HG03066 (cell line): ENCODE data around the gene PRKCD.

ENCODE experiments used
- ATAC-seq: cut with Tn5 transposase; IDR thresholded peaks from one replicate; pipeline ENCODE4 v1.9.1; 2021; ENCODE audit warnings: low read depth; ENCODE audit not compliant: unreplicated experiment

PRKCD gene

DNA sequence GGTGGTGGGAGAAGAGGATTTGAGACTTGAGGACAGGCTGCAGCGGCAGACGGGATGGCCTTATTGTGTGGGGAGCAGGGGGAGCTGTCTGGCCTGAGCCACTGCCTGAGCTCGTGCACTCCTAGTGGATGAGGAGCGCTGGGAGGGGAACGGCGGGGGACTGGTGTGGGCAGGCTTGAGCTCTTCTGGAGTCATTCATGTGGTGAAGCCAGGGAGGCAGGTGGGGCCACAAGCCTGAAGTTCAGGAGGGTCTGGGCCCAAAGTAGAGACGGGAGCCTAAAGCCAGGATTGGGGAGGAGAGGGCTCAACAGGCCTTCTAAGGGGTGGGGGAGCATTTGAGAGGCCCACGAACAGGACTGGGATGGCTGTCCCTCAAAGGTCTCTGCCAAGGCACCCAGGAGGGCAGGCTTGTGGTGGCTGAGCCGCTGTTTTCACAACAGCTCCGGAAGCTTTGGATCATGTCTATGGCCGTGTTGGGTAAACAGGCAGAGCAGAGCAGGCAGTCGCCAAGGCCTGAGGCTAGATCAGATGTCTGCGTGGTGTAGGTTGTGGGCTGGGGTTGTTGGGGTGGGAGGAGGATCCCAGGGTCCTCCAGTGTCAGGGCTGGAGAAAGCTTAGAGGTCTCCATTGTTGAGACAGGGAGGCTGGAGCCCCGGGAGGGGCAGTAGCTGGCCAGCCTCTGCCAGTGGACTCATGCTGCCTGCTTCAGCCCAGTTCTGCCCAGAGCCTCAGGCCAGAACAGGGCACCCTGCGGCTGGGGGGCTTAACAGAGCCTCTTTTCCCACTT lies 8.2 kb downstream of the PRKCD start:
- no peak for ATAC-seq

DNA sequence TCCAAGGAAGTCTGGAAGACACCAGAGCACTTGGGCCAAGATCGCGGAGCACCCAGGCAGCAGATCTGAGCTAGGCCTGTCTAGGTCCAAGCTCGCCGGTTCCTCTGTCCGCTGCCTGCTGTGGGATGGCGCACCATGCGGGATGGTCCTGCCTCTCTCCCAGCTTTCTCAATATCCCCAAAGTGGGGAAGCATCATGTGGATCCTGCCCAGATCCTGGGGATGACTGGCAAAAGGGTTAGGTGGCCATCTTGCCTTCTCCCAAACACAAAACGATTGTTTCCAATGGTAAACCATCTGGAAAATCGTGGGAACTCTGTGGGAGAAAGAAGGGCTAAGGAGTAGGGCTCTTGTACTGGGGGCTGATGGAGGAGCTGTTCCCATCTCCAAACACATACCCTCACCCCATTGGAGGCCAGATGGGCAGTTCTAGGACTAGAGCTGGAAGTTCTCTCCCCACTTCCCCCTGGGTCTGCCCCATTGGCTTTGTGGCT lies 8.9 kb downstream of the PRKCD start:
- peak; percentile 30 for ATAC-seq

DNA sequence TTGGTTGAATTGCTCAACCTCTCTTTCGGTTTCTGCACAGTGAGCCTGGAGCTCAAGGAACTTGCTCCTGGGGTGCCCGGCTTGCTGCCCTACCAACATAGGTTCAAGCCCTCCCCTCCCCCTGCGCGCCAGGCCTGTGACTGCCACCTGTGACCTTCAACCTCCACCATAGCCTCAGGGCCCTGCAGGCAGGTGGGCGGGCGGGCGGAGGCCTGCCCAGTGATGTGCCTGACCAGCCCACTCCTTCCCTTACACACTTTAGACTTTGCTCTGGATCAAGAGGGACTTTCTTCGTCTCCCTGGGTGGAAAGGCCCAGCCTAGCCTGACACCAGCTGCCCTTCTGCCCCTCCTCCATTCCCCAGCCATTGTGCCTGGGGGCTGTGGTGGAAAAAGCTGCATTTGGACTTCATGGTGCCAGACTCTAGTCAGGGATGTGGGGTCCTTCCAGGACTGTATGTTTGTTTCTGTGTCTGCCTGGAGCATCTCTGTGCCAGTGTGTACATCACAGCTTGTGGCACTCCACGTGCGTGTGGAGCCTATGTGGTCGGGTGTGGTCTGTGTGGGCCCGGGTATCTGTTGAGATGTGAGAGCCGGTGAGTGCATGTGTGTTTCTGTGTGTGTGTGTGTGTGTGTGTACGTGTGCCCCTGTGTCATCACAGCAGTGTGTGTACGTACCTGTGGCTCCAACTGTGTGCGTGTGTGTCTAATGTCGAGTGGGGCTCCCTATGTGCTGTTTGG lies 9.5 kb downstream of the PRKCD start:
- ATAC-seq, result no peak

DNA sequence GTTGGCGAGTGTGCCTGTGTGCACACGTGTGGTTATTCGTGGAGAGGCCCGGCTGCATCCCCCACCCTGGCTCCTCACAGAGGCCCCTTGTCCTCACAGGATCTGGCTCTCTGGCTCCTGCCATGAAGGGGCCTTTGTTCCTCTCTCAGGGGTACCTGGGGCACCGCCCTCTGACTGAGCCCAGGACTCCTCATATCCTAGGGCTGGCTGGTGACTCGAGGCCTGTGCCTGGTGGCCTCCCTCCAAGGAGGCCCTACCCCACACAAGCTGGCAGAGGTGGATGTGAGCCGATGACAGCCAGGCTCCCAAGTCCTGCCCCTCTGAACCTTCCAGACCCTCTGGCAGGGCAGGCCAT lies 10.0 kb downstream of the PRKCD start:
- no peak for ATAC-seq

DNA sequence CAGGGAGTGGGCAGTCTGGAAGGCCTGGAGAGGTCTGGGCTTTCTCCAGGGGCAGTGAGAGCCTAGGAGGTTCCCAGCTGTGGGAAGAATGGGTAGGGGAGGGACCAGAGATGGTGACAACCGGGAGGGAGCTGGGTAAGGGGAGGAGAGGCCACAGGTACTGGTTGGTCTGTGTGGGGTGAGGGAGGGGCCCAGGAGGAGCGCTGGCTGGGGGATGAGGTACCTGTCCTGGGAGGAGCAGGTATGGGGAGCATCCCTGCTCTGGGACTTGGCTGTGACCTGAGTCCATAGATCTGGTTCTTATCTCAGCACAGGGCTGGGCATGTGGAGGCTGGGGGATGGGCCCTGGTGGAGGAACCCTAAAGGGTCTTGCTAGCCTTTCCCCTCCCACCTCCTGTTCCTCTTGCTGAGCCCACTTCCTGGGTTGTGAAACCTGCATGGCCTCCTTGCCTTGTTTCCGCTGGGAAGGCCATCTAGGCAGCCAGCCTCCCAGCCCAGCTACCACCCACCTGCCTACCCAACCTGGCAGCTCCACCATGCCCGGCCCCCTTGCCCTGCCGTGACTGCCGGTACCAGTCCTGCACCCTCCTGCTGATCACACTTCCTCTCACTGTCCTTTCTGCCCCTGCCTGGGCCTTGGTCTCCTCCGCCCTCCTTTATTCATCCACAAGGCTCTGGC lies 11.0 kb downstream of the PRKCD start:
- ATAC-seq, result no peak

DNA sequence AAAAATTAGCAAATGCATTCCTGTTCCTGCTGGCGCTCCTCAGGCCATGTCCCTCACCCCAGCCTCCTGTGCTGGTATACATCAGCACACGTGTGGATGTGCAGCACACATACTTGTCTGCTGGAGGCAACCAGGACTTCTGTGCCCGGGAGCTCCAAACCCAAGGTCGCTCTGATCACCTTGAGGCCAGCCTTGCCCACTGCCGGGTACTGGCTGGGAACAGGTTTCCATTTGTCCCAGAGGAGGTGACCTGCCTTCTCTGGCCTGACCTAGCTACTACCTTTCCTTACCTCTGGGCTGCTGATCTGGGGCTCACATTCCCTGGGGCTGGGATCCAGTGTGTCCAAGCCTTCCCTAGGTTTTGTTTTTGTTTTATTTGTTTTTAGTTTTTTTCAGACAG lies 12.1 kb downstream of the PRKCD start:
- no peak for ATAC-seq

DNA sequence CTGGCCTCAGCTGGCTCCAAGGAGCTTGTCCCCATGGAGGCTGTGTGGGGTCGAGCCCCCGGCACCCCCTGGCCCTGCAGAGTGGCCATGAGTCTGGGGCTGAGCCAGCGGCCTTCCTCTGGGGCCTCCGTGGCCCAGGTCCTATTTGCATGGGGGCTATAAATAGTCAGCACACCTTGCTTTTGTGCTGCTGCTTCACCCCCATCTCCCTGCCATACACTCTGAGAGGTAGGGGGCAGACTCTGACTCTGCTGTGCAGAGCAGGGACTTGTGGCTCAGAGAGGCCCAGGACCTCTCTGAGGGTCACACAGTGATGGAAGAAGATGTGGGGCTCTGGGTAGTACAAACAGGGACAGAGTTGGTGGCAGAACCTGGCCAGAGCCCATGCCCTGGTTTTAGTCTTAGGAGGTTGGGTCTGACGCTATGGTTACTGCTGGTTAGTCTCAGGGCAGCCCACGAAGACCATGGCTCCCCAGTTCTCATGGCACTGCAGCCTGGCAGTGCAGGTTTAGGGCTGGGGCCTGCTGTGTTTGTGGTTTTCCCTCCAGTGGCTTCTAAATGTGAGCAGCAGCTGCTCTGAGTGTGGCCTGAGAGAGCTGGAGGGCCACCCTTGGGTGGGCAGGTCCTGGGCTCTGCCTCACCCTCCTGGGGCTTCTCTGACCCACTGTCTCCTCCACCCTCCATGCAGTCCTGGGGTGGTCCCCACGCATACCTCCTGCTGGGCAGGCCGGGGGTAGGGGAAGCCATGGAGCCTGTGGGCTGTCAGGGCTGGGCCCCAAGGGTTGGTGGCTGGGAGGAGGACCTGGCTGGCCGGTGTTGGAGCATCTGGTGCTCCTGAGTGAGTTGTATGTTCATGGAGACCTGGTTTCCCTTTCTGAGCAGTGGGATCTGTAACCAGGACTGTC lies 13.6 kb downstream of the PRKCD start:
- no peak for ATAC-seq

DNA sequence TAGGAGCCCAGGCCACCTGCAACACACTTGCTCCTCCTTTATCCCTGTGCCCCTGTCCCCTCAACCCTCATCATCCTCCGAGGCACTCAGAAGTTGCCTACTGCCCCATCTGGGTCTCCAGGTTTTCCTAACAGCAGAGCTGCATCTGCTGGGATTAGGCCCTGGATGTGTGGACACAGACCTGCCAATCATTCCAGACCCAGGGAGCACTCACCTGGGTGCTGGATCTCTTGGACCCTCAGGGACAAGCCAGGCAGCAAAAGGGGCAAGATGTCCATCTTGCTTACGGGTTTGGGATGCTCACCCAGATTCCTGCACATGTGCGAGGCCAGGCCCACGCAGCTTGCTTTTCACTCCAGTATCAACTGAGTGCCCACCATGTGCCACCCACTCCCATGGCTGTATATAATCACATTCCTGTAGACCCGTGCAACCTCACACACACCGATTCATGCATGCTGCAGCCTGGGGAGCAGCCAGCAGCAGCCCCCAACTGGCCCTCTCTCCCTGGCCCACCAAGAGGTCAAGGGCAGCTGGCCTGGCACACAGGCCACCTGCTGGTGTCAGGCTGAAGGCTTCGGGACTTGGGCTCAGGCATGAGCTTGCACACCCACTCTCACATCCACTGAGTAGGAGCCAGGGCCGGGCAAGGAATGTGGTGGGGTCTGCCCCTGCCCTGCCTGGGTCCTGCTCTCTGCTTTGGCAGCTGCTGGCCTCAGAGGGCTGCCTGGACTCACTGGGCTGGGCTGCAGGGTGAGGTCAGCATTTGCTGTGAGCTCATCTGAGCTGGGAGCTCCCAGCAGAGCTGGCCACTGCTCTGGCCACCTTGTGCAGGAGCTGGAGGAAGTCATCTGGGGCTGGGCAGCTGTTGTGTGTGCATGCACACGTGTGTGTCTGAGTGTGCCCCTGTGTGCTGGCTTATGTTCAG lies 14.9 kb downstream of the PRKCD start:
- ATAC-seq, result no peak

DNA sequence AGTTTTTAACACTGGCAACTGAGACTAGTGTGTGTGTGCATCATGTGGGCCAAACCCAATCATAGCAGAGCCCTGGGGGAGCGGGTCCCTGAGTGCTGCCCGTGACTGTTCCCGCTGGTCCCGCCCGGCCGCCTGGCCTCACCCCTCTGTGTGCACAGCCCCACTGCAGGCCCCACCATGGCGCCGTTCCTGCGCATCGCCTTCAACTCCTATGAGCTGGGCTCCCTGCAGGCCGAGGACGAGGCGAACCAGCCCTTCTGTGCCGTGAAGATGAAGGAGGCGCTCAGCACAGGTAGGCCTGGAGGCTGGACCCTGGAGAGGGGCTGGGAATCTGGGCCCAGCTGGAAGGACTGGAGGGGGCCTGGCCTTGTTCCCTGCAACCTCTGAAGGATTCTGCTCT lies 17.2 kb downstream of the PRKCD start:
- ATAC-seq, result no peak

DNA sequence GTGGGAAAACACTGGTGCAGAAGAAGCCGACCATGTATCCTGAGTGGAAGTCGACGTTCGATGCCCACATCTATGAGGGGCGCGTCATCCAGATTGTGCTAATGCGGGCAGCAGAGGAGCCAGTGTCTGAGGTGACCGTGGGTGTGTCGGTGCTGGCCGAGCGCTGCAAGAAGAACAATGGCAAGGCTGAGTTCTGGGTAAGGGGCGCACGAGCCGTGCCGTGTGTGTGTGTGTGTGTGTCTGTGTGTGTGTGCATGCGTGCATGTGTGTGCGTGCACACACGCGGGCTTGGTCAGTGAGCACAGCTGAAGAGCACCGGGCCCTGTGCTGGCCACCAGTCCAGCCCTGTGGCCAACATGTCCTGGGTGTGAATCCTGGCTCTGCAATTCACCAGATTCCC lies 18.6 kb downstream of the PRKCD start:
- ATAC-seq, result no peak

DNA sequence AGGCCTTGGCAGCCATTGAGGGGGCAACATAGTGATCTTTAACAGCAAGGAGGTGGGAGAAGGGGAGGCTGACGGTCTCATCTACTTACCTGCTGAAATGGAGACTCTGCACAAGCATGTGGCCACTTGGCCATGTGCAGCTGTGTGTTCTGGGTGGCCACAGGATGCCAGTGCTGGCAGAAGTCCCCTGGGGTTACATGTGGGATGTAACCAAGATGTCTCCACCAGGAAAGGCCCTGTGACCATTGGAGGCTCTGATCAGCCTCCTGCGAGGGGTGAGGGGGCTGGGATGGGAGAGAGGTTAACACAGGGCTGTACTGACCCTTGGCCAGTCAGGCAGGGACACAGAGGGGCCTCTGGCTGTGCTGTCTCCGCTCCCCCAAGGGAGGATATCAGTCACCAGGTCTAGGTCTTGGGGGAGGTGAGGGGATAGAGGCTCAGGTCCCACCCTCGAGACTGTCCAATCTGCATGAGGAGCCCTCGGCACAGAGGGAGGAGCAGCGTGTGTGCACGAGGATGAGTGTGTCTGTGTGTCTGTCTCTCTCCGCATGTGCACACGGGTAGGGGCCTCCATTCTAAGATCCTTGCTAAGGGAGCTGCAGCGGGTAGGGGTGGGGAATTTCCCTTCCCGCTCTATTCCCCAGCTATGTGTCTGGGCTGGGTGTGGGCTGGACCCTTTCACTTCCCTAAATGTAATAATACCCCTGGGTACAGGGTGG lies 19.5 kb downstream of the PRKCD start:
- ATAC-seq, result peak; percentile 97

DNA sequence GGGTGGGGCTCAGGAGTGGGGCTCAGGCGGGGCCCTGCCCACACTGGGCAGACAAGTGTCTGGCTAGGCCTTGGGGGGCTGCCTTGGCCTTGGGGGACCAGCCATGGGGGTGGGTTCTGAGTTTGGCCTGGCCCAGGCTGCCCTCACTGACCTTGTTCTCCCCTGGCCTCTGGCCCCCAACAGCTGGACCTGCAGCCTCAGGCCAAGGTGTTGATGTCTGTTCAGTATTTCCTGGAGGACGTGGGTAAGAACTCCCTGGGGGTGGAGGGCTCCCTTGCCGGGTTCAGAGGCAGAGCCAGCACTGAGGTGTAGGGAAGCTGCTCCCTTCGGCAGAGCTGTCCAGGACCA lies 20.0 kb downstream of the PRKCD start:
- peak; percentile 19 for ATAC-seq

DNA sequence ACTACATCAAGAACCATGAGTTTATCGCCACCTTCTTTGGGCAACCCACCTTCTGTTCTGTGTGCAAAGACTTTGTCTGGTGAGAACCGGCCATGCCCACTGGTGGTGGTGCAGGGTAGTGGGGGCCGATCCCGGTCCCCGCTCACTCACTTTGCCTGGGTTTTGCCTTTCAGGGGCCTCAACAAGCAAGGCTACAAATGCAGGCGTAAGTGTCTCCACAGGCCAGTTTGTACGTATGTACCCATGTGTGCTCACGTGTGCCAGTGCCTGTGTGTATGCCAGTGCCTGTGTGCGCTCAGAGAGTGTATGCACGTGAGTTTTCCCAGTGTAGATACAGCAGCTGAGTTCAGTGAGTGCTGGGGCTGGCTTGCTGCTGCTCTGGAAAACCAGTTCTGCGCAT lies 20.5 kb downstream of the PRKCD start:
- no peak for ATAC-seq

DNA sequence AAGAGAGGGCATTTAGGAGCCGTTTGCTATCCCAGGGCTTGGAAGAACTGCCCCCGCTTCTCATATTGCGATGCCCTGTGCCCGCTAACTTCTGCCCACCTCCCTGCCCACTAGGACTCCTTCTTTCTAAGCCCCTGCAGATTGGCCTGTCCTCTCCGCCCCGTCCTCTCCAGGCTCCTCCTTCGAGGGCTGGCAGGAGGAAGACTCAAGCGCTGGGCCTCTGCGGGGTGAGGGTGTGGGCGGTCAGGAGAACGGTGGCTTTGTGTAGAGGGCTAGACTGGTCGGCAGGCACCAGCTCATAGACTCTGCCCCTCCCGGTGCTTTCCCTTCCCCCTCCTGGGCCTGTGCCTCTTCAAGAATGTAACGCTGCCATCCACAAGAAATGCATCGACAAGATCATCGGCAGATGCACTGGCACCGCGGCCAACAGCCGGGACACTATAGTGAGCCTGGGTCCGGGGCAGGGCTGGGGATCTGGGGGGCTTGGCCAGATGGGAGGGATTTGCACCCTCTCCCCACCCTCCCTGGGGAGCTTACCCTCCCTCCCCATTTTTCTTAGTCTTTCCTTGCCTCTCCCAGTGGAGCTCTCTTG lies 21.9 kb downstream of the PRKCD start:
- no peak for ATAC-seq

DNA sequence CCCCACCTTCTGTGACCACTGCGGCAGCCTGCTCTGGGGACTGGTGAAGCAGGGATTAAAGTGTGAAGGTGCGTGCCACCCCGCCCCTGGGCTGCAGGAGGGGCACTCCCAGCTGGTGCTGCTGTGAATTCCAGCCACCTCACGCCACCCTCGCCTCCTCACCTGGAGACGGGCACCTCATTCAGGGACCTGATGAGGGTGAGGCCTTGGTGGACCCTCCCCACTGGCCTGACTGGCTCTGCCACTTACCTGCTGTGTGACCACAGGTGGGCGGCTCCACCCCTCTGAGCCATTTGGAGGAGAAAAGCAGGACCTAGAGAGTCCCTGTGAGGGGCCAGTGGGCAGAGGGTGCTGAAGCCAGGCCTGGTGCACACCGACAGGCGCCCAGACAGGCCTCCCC lies 22.5 kb downstream of the PRKCD start:
- ATAC-seq, result no peak

DNA sequence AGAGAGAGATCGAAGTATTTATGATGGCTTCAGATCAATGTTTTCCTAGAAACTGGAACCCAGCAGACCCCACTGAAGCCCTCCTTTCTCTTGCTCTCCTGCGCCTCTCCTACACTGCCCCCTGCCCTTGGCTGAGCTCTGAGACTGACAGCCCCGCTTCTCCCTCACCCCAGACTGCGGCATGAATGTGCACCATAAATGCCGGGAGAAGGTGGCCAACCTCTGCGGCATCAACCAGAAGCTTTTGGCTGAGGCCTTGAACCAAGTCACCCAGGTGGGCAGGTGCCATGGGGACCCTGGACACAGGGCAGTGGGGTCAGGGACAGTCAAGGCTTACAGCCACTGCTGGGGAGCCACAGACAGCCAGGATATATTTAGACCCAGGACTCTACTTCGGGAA lies 23.7 kb downstream of the PRKCD start:
- no peak for ATAC-seq

DNA sequence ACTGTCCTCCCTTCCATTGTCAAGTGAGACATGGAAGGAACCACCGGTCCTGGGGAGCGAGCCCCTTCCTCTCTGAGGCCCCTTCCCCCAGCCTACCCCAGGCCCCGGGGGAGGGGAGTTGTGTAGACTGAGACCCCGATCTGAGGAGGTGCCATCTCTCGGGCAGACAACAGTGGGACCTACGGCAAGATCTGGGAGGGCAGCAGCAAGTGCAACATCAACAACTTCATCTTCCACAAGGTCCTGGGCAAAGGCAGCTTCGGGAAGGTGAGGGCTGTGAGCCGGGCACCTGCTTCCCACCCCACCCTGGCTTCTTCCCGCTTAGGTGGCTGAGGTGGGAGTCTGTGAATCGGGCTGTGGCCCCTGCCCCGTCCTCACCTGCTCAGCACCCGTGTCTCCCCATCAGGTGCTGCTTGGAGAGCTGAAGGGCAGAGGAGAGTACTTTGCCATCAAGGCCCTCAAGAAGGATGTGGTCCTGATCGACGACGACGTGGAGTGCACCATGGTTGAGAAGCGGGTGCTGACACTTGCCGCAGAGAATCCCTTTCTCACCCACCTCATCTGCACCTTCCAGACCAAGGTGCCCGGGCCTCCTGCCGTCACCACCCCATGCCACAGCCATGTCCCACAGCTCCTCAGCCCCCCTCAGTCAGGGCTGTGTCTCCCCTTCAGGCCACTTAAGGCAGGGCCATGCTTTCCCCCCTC lies 24.9 kb downstream of the PRKCD start:
- ATAC-seq, result no peak

DNA sequence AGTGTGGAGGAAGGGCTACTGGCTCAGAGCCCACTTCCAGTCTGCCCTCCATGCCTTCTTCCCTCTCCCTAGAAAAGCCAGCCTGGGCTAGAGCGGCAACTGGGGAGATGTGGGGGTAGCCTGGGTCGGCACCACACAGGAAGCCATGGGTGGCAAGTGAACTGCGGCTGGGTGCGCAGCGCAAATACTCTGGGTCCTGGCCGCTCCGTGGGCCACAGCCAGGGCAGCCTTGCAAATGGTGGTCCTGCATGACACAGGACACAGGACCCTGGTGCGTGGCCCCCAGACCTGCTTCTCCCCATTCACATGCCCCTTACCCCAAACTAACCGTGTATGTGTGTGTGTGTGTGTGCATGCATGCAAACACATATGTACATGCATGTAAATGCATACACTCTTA lies 25.7 kb downstream of the PRKCD start:
- ATAC-seq, result no peak
